SH-SY5Y (cell line): ENCODE results near the gene SCIMP.

ENCODE experiments used
- GATA2 ChIP-seq: IDR thresholded peaks from 2 replicates; pipeline ENCODE4 v1.6.1; 2011; ENCODE audit warnings: mild to moderate bottlenecking, low read depth, low read length
- GATA3 ChIP-seq: IDR thresholded peaks from 2 replicates; pipeline ENCODE4 v1.6.1; 2011; ENCODE audit warnings: low read depth, mild to moderate bottlenecking, low read length, moderate library complexity

DNA sequence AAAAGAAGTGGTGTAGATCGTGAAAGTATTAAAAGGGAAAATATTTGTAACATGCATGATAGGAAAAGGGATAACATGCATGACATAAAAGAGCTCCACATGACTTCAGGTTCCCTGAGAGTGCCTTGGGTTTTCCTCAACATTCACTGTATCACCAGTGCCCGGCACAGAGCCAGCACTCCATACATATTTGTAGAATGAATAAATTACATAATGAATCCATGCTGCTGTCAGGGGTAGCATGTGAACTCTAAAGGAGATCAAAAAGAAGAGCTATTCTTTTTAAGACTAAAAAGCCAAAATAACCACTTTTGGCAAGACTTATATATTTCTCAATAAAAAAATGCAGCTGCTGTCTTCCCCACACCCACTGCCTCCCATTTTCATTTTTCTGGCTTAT, 40.3 kb downstream of the SCIMP start:
- TF ChIP-seq GATA2 (no peak), GATA3 (no peak)
